Liver (tissue), 9 donors: ENCODE data around the gene SECTM1. TPM values are rescaled to one million over a fixed set of nuclear protein-coding genes. Genes with fewer than 3 reads are reported as not detected.

Experiments
- DNase-seq: peaks from one replicate; pipeline ENCODE4 v3.0.0-alpha.2; 2017; ENCODE audit warnings: low spot score
- H3K27ac ChIP-seq, 2 donors: one replicate each; pipeline ENCODE4 v1.7.0; 2013; ENCODE audit warnings: inconsistent platforms in 2 of 2, low read length in 2 of 2, control low read depth in 1 of 2, low read depth in 1 of 2, mild to moderate bottlenecking in 1 of 2
- H3K27me3 ChIP-seq, 4 donors: one replicate each; pipeline versions ENCODE4 v1.6.1 to v1.7.0; 2013; ENCODE audit warnings: low read length in 3 of 4, inconsistent platforms in 1 of 4, mild to moderate bottlenecking in 1 of 4, moderate library complexity in 1 of 4; ENCODE audit not compliant: control insufficient read depth in 4 of 4, insufficient read depth in 4 of 4
- H3K36me3 ChIP-seq, 4 donors: one replicate each; pipeline versions ENCODE4 v1.6.1 to v1.7.0; 2013; ENCODE audit warnings: low read length in 3 of 4, mild to moderate bottlenecking in 3 of 4, low read depth in 1 of 4, moderate library complexity in 1 of 4; ENCODE audit not compliant: control insufficient read depth in 4 of 4, insufficient read depth in 3 of 4
- H3K4me1 ChIP-seq, 4 donors: one replicate each; pipeline versions ENCODE4 v1.6.1 to v1.7.0; 2013; ENCODE audit warnings: low read length in 3 of 4, mild to moderate bottlenecking in 3 of 4, moderate library complexity in 1 of 4; ENCODE audit not compliant: control insufficient read depth in 4 of 4, insufficient read depth in 4 of 4
- H3K4me3 ChIP-seq, 3 donors: one replicate each; pipeline versions ENCODE4 v1.6.1 to v1.7.0; 2013; ENCODE audit warnings: low read length in 3 of 3, control low read depth in 1 of 3, low read depth in 1 of 3, mild to moderate bottlenecking in 1 of 3
- H3K9ac ChIP-seq, 2 donors: one replicate each; pipeline ENCODE4 v1.7.0; 2013; ENCODE audit warnings: low read length in 2 of 2, mild to moderate bottlenecking in 2 of 2, moderate library complexity in 2 of 2, control low read depth in 1 of 2, low read depth in 1 of 2
- H3K9me3 ChIP-seq, 4 donors: one replicate each; pipeline versions ENCODE4 v1.6.1 to v1.7.0; 2013; ENCODE audit warnings: low read length in 3 of 4; ENCODE audit not compliant: control insufficient read depth in 4 of 4
- EGR1 ChIP-seq, 2 donors: IDR thresholded peaks; 2 replicates each; pipeline ENCODE4 v1.6.1; 2016 to 2018; ENCODE audit warnings: antibody characterized with exemption in 2 of 2, low read depth in 2 of 2
- FOXA1 ChIP-seq: IDR thresholded peaks from 2 replicates; pipeline ENCODE4 v1.6.1; 2016; ENCODE audit warnings: antibody characterized with exemption
- FOXA2 ChIP-seq: IDR thresholded peaks from 2 replicates; pipeline ENCODE4 v1.6.1; 2016; ENCODE audit warnings: antibody characterized with exemption
- GABPA ChIP-seq, 2 donors: IDR thresholded peaks in 1 of 2; conservative IDR thresholded peaks in 1 of 2; 2 replicates each; pipeline ENCODE4 v1.6.1; 2016; ENCODE audit warnings: antibody characterized with exemption in 2 of 2, mild to moderate bottlenecking in 1 of 2, moderate library complexity in 1 of 2
- HNF4A ChIP-seq, 2 donors: conservative IDR thresholded peaks; 2 replicates each; pipeline ENCODE4 v1.6.1; 2016; ENCODE audit warnings: antibody characterized with exemption in 2 of 2, mild to moderate bottlenecking in 2 of 2
- HNF4G ChIP-seq: IDR thresholded peaks from 2 replicates; pipeline ENCODE4 v1.6.1; 2016; ENCODE audit warnings: antibody characterized with exemption
- JUND ChIP-seq, 2 donors: IDR thresholded peaks; 2 replicates each; pipeline ENCODE4 v1.6.1; 2016; ENCODE audit warnings: antibody characterized with exemption in 2 of 2
- RAD21 ChIP-seq, 2 donors: IDR thresholded peaks; 2 replicates each; pipeline ENCODE4 v1.6.1; 2016; ENCODE audit warnings: antibody characterized with exemption in 2 of 2, mild to moderate bottlenecking in 2 of 2
- RXRA ChIP-seq, 2 donors: IDR thresholded peaks; 2 replicates each; pipeline ENCODE4 v1.6.1; 2017 to 2018; ENCODE audit warnings: antibody characterized with exemption in 2 of 2, mild to moderate bottlenecking in 1 of 2
- SP1 ChIP-seq: IDR thresholded peaks from 2 replicates; pipeline ENCODE4 v1.6.1; 2018; ENCODE audit warnings: antibody characterized with exemption, mild to moderate bottlenecking
- TAF1 ChIP-seq: conservative IDR thresholded peaks from 2 replicates; pipeline ENCODE4 v1.6.1; 2016; ENCODE audit warnings: antibody characterized with exemption, mild to moderate bottlenecking
- YY1 ChIP-seq: IDR thresholded peaks from 2 replicates; pipeline ENCODE4 v1.6.1; 2016; ENCODE audit warnings: antibody characterized with exemption, mild to moderate bottlenecking
- ZBTB33 ChIP-seq: IDR thresholded peaks from 2 replicates; pipeline ENCODE4 v1.6.1; 2016; ENCODE audit warnings: antibody characterized with exemption
- WGBS: extraction: QIAGEN DNeasy Blood & Tissue Kit; methylation state at CpG from one replicate; pipeline ENCODE4 v1.1.7; 2013; 5-methylcytosine and 5-hydroxymethylcytosine counted together
- polyA plus RNA-seq, 2 donors: library from polyadenylated mRNA; stranded (reverse) in 1 of 2; unstranded in 1 of 2; fragments of 200-250 nt in 1 of 2; fragments of >200 nt in 1 of 2; fragmentation: Nextera tagmentation in 1 of 2; extraction: Ambion mirVana in 1 of 2; gene quantifications; one replicate each; pipeline versions ENCODE4 v1.2.1 to v1.2.3, GENCODE V29; 2013 to 2015
- total RNA-seq, 2 donors: library from RNA; depleted of rRNA; stranded (reverse); fragments of >200 nt; gene quantifications; one replicate each; pipeline ENCODE4 v1.2.3, GENCODE V29; 2014
- TF ChIP-seq, protein P1 (sequence below): fragments of 150-350 bp; IDR thresholded peaks from 2 replicates; pipeline ENCODE4 v1.5.1; 2017; ENCODE audit warnings: improper control_type of control experiment, low read depth, low read length; ENCODE audit not compliant: missing input control
- TF ChIP-seq, protein P2 (sequence below): IDR thresholded peaks from 2 replicates; pipeline ENCODE4 v1.6.1; 2016; ENCODE audit warnings: antibody characterized with exemption
- TF ChIP-seq, protein P3 (sequence below): IDR thresholded peaks from 2 replicates; pipeline ENCODE4 v1.6.1; 2016; ENCODE audit warnings: antibody characterized with exemption
- TF ChIP-seq, protein P4 (sequence below): IDR thresholded peaks from 2 replicates; pipeline ENCODE4 v1.6.1; 2016; ENCODE audit warnings: antibody characterized with exemption, mild to moderate bottlenecking
- donor health status: healthy.
- donor health status: healthy.
- donor health status: healthy.
- donor health status: healthy.
- donor health status: healthy.

Gene SECTM1
- total and polyA plus RNA-seq, 4 donors: 1.3 to 14.2 (median 4.6) TPM

- Histone ChIP-seq H3K4me3 (no peak overlapping the region), H3K9ac (no peak overlapping the region), H3K4me1 (peaks cover 4 to 17% (median 10%) of the 10 kb centered on the region in 4 donors), H3K27ac (no peak overlapping the region), H3K9me3 (no peaks in the 10 kb centered on the region), H3K27me3 (no peaks in the 10 kb centered on the region), H3K36me3 (no peaks in the 10 kb centered on the region)
- TF ChIP-seq GABPA (IDR thresholded peaks at IDR 0.05 in 1 of 2, conservative IDR thresholded peaks at IDR 0.05 in 1 of 2) (no peak), RAD21 (IDR thresholded peaks at IDR 0.05) (no peak), YY1 (no peak), HNF4A (conservative IDR thresholded peaks at IDR 0.05) (peak; percentile 57 to 62), RXRA (IDR thresholded peaks at IDR 0.05) (peak; percentile 20 to 31), EGR1 (IDR thresholded peaks at IDR 0.05; ENCODE audit: low read depth in 2 of 2) (no peak), FOXA1 (no peak), SP1 (peak; percentile 47), FOXA2 (no peak), JUND (IDR thresholded peaks at IDR 0.05) (no peak), TAF1 (no peak), HNF4G (peak; percentile 31)
- TF ChIP-seq, protein P1, sequence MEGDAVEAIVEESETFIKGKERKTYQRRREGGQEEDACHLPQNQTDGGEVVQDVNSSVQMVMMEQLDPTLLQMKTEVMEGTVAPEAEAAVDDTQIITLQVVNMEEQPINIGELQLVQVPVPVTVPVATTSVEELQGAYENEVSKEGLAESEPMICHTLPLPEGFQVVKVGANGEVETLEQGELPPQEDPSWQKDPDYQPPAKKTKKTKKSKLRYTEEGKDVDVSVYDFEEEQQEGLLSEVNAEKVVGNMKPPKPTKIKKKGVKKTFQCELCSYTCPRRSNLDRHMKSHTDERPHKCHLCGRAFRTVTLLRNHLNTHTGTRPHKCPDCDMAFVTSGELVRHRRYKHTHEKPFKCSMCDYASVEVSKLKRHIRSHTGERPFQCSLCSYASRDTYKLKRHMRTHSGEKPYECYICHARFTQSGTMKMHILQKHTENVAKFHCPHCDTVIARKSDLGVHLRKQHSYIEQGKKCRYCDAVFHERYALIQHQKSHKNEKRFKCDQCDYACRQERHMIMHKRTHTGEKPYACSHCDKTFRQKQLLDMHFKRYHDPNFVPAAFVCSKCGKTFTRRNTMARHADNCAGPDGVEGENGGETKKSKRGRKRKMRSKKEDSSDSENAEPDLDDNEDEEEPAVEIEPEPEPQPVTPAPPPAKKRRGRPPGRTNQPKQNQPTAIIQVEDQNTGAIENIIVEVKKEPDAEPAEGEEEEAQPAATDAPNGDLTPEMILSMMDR: no peak
- TF ChIP-seq, protein P2, sequence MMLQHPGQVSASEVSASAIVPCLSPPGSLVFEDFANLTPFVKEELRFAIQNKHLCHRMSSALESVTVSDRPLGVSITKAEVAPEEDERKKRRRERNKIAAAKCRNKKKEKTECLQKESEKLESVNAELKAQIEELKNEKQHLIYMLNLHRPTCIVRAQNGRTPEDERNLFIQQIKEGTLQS: no peak
- TF ChIP-seq, protein P3, sequence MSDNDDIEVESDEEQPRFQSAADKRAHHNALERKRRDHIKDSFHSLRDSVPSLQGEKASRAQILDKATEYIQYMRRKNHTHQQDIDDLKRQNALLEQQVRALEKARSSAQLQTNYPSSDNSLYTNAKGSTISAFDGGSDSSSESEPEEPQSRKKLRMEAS: no peak
- TF ChIP-seq, protein P4, sequence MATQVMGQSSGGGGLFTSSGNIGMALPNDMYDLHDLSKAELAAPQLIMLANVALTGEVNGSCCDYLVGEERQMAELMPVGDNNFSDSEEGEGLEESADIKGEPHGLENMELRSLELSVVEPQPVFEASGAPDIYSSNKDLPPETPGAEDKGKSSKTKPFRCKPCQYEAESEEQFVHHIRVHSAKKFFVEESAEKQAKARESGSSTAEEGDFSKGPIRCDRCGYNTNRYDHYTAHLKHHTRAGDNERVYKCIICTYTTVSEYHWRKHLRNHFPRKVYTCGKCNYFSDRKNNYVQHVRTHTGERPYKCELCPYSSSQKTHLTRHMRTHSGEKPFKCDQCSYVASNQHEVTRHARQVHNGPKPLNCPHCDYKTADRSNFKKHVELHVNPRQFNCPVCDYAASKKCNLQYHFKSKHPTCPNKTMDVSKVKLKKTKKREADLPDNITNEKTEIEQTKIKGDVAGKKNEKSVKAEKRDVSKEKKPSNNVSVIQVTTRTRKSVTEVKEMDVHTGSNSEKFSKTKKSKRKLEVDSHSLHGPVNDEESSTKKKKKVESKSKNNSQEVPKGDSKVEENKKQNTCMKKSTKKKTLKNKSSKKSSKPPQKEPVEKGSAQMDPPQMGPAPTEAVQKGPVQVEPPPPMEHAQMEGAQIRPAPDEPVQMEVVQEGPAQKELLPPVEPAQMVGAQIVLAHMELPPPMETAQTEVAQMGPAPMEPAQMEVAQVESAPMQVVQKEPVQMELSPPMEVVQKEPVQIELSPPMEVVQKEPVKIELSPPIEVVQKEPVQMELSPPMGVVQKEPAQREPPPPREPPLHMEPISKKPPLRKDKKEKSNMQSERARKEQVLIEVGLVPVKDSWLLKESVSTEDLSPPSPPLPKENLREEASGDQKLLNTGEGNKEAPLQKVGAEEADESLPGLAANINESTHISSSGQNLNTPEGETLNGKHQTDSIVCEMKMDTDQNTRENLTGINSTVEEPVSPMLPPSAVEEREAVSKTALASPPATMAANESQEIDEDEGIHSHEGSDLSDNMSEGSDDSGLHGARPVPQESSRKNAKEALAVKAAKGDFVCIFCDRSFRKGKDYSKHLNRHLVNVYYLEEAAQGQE: no peak
- no peak for DNase-seq
- 72% methylated on average over 35 of the region's 35 CpGs for WGBS
Observed at GRCh38 chr17:82302991-82303943, 30.3 kb downstream of the SECTM1 start.

- H3K27ac ChIP-seq: no peak overlapping the region
- H3K4me3 ChIP-seq: no peak overlapping the region
- no peak for DNase-seq
Observed at GRCh38 chr17:82302568-82302963, 31.0 kb downstream of the SECTM1 start.

More at GRCh38 chr17:82302568-82302963, 31.0 kb downstream of the SECTM1 start:
- no peaks in the 10 kb centered on the region for H3K36me3 ChIP-seq
- no peak for TF ChIP-seq ZBTB33
- TF ChIP-seq HNF4A (conservative IDR thresholded peaks at IDR 0.05): no peak
- TF ChIP-seq RAD21 (IDR thresholded peaks at IDR 0.05): no peak
- TF ChIP-seq FOXA1: no peak
- H3K4me1 ChIP-seq: peaks cover 4 to 23% (median 13%) of the 10 kb centered on the region in 4 donors
- WGBS: 93% methylated on average over 15 of the region's 15 CpGs
- H3K9ac ChIP-seq: no peak overlapping the region
- H3K9me3 ChIP-seq: no peaks in the 10 kb centered on the region
- H3K27me3 ChIP-seq: no peaks in the 10 kb centered on the region
